Measurements from ENCODE around the gene DOCK10.

DNA sequence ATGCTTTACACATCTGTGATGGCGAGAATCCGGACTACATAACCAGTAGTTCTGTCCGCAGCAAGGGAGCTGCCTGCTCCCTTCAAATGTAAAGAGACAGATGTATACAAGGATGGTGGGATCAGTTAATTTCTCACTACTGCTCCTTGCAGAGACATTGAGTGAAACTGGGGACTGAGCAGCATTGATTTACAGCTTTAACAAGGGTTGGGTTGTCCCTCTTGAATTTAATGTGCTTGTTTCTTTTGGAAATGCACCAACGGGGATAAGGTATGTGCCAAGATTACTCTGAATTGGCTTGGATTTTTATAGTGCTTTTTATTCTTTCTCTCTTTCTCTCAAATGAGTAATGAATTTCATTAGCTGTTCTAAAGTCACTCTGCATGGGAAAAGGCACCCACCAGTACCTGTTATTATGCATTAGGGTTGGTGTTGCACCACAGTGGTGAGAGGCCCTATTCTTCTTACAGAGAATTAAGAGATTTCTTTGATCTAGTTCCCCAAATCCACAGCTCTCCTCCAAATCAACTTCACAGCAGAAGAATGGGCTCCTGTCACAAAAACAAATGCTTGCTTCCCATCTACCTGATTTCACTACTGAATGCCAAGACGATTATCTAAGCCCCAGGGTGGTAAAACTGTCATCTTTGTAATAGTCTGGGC is 107.6 kb downstream of the DOCK10 start:
- TF ChIP-seq POLR2A (IDR thresholded peaks at IDR 0.05) (no peak), CTCF (IDR thresholded peaks at IDR 0.05) (no peak)

Measured in sigmoid colon (tissue), 3 donors.